Measurements from ENCODE around the gene RPS8. TPM values are rescaled to one million over a fixed set of nuclear protein-coding genes. Genes with fewer than 3 reads are reported as not detected.
A peak's percentile ranks its signal among the peaks of the same experiment; 100 is the strongest.
"Not testable (repeated sequence)": the region's sequence is repeated elsewhere in the genome, so short reads cannot be mapped to it uniquely, and the experiment has no call there.

Gene RPS8
- total and polyA plus RNA-seq, 7 donors: 935 to 2,158 (median 1,193) TPM

DNA sequence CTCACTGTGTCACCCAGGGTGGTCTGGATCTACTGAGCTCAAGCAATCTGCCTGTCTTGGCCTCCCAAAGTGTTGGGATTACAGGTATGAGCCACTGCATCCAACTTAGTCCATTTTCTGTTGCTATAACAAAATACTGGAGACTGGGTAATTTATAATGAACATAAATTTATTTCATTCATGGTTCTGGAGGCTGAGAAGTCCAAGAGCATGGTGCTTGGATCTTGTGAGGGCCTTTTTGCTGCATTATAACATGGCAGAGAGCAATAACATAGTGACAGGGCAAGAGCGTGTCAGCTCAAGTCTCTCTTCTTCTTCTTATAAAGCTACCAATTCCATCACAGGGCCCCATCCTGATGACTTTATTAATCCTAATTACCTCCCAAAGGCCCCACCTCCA lies 39.3 kb upstream of the RPS8 start:
- no peaks in the 10 kb centered on the region for H3K27me3 ChIP-seq (ENCODE audit: insufficient read depth in 3 of 3, low read length in 2 of 3)
- H3K4me1 ChIP-seq: peaks cover 17% of the 10 kb centered on the region
- ATAC-seq: no peak
- no peaks in the 10 kb centered on the region for H3K36me3 ChIP-seq (ENCODE audit: insufficient read depth in 1 of 2, low read depth in 1 of 2)
- no peak for TF ChIP-seq CTCF (IDR thresholded peaks at IDR 0.05)
- intact Hi-C loops (cut with DNase I): no loop called here
- H3K9me3 ChIP-seq: no peaks in the 10 kb centered on the region
- no peak overlapping the region for H3K4me3 ChIP-seq
- no peak for DNase-seq
- H3K27ac ChIP-seq: no peak overlapping the region
- 96 to 97% (median 96%) methylated on average over 1 of the region's 1 CpG for WGBS, 3 donors

DNA sequence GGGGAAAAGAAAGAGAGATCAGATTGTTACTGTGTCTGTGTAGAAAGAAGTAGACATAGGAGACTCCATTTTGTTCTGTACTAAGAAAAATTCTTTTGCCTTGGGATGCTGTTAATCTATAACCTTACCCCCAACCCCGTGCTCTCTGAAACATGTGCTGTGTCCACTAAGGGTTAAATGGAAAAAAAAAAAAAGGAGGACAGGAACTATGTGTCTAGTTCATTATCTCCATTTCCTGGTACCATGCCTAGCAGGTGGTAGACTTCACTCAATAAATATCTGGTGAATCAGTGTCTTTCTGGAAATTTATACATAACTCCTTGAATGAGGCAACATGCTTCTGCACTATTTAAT lies 36.4 kb upstream of the RPS8 start:
- H3K9me3 ChIP-seq; ATAC-seq; DNase-seq; H3K4me1 ChIP-seq; intact Hi-C loops (cut with DNase I); H3K36me3 ChIP-seq (ENCODE audit: insufficient read depth in 1 of 2, low read depth in 1 of 2); H3K27me3 ChIP-seq (ENCODE audit: insufficient read depth in 3 of 3, low read length in 2 of 3): not testable (repeated sequence)
- peak overlapping the region; percentile 76 for H3K4me3 ChIP-seq
- 70 to 83% (median 82%) methylated on average over 1 of the region's 1 CpG for WGBS, 3 donors
- H3K27ac ChIP-seq: peak overlapping the region; percentile 89

DNA sequence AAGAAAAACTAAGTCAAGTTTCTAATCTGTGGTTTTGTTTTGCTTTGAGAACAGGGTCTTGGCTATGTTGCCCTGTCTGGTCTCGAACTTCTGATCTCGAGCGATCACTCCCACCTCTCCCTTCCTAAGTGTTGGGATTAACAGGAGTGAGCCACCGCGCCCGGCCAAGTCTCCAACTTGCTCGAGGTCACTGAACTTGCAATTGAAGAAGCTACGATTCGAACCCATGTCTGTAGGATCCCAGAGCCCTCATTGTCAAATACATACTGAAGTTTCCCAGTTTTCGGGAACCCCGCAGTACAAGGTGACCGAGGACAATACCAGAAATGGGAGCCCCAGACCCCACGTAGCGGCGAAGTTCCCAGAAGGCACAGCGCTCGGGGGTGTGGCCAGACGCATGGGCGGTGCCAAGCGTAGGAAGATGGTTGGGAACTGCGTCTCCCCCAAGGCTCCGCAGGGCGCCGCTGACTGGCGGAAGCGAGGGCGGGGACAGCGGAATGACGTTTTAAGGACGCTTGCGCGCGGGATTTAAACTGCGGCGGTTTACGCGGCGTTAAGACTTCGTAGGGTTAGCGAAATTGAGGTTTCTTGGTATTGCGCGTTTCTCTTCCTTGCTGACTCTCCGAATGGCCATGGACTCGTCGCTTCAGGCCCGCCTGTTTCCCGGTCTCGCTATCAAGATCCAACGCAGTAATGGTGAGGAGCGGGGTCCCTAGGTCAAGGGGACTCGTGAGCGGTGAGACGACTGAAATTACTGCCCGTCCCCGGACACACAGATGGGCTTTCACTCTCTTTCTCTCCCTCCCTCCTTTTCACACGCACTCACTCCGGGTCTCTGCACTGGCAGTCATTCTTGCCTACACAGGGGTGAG lies 35.8 kb upstream of the RPS8 start, which contains the start of gene KIF2C:
Gene KIF2C (plus strand): TSS at position 531 of the 872 bp plus-strand sequence. CDS start 96 bp downstream, at position 627.
- peak; percentile 100 for ATAC-seq
- DNase-seq: peak; percentile 97 to 98
- H3K36me3 ChIP-seq (ENCODE audit: insufficient read depth in 1 of 2, low read depth in 1 of 2): no peaks in the 10 kb centered on the region
- H3K9me3 ChIP-seq: no peaks in the 10 kb centered on the region
- TF ChIP-seq CTCF (IDR thresholded peaks at IDR 0.05): no peak
- H3K27me3 ChIP-seq (ENCODE audit: insufficient read depth in 3 of 3, low read length in 2 of 3): no peaks in the 10 kb centered on the region
- H3K27ac ChIP-seq: peak within 1 kb of the TSS; percentile 89
- WGBS, 3 donors: 0 to 1% (median 0%) methylated on average over 57 of the region's 57 CpGs
- H3K4me1 ChIP-seq: peaks cover 7% of the 10 kb centered on the region
- intact Hi-C loops (cut with DNase I): no loop called here
- peak within 1 kb of the TSS; percentile 76 for H3K4me3 ChIP-seq

- Histone ChIP-seq H3K9me3 (no peaks in the 10 kb centered on the region), H3K4me1 (peaks cover 7% of the 10 kb centered on the region), H3K27me3 (ENCODE audit: insufficient read depth in 3 of 3, low read length in 2 of 3) (no peaks in the 10 kb centered on the region), H3K36me3 (ENCODE audit: insufficient read depth in 1 of 2, low read depth in 1 of 2) (no peaks in the 10 kb centered on the region), H3K4me3 (peak overlapping the region; percentile 76), H3K27ac (no peak overlapping the region)
- ATAC-seq: peak in 1 of 4 donors; percentile 7
- WGBS, 3 donors: 3 to 4% (median 3%) methylated on average over 14 of the region's 14 CpGs
- no peak for DNase-seq
- TF ChIP-seq CTCF (IDR thresholded peaks at IDR 0.05): no peak
- intact Hi-C loops (cut with DNase I): no loop called here
Measured at GRCh38 chr1:44740179-44740617, 35.1 kb upstream of the RPS8 start.

DNA sequence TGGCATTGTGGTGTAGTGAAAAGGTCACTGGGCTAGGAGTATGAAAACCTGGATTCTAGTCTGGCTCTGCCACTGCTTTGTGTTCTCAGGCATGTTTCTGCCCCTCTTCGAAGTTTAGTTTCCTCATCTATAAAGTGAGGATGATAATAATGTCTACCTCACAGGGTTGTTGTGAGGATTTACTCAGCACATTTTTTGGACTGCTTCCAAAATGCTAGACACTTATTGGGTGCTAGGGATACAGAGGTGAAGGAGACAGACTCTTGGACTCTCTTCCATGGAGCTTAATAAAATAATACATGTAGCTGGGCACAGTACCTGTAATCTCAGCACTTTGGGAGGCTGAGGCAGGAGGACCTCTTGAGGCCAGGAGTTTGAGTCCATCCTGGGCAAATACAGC lies 32.1 kb upstream of the RPS8 start:
- Histone ChIP-seq H3K4me3 (no peak overlapping the region), H3K27me3 (ENCODE audit: insufficient read depth in 3 of 3, low read length in 2 of 3) (no peaks in the 10 kb centered on the region), H3K4me1 (peaks cover 7% of the 10 kb centered on the region), H3K9me3 (no peaks in the 10 kb centered on the region), H3K27ac (no peak overlapping the region), H3K36me3 (ENCODE audit: insufficient read depth in 1 of 2, low read depth in 1 of 2) (no peaks in the 10 kb centered on the region)
- DNase-seq: no peak
- intact Hi-C loops (cut with DNase I): no loop called here
- 93 to 100% (median 96%) methylated on average over 1 of the region's 1 CpG for WGBS, 3 donors
- ATAC-seq: no peak
- TF ChIP-seq CTCF (IDR thresholded peaks at IDR 0.05): no peak
